MG63 (cell line): ENCODE data around the gene ADGRA3. TPM values are rescaled to one million over a fixed set of nuclear protein-coding genes. Genes with fewer than 3 reads are reported as not detected.
A peak's percentile ranks its signal among the peaks of the same experiment; 100 is the strongest.
"Not testable (repeated sequence)": the region's sequence is repeated elsewhere in the genome, so short reads cannot be mapped to it uniquely, and the experiment has no call there.

Experiments
- DNase-seq: peaks from one replicate; pipeline ENCODE4 v3.0.0-alpha.2; 2020
- H3K27me3 ChIP-seq: fragments of 250-450 bp; sonication (Bioruptor Pico); 2 replicates; pipeline ENCODE4 v1.5.1; 2020; ENCODE audit warnings: mild to moderate bottlenecking, moderate library complexity
- H3K36me3 ChIP-seq: fragments of 250-450 bp; sonication (Bioruptor Pico); 2 replicates; pipeline ENCODE4 v1.5.1; 2020; ENCODE audit warnings: mild to moderate bottlenecking, moderate library complexity
- H3K4me3 ChIP-seq: fragments of 250-450 bp; sonication (Bioruptor Pico); 2 replicates; pipeline ENCODE4 v1.5.1; 2020; ENCODE audit warnings: mild to moderate bottlenecking, moderate library complexity
- H3K9me3 ChIP-seq: fragments of 250-450 bp; sonication (Bioruptor Pico); 2 replicates; pipeline ENCODE4 v1.5.1; 2020; ENCODE audit warnings: mild to moderate bottlenecking, moderate library complexity
- total RNA-seq: library from RNA; depleted of rRNA; stranded (reverse); fragments of >200 nt; shearing (Covaris generic); gene quantifications from 2 replicates; pipeline ENCODE4 v1.2.3, GENCODE V29; 2014; ENCODE audit warnings: low replicate concordance

The ADGRA3 gene
- total RNA-seq, 1 experiment from 2014 or later = 15.5 TPM

DNA sequence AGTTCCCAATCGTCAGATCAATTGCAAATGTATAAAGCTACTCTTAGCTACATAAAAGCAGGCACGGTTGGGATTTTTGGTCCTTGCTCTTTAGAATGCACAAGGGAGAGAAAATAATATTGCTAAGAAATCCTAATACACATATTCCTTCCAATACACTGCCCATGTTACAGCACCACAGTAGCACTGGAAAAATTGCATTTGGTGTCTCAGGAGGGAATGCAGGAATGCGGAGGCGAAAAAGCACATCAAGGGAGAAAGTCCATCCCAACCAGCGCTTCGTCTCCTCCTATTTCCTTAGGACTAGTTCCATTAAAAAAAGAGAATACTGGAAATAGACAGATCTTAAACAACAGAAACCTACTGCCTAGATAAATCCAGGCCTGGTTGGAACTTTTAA lies 23.9 kb downstream of the ADGRA3 start:
- Histone ChIP-seq H3K4me3 (no peak overlapping the region), H3K36me3 (no peaks in the 10 kb centered on the region), H3K27me3 (no peaks in the 10 kb centered on the region), H3K9me3 (no peaks in the 10 kb centered on the region)
- DNase-seq = no peak

DNA sequence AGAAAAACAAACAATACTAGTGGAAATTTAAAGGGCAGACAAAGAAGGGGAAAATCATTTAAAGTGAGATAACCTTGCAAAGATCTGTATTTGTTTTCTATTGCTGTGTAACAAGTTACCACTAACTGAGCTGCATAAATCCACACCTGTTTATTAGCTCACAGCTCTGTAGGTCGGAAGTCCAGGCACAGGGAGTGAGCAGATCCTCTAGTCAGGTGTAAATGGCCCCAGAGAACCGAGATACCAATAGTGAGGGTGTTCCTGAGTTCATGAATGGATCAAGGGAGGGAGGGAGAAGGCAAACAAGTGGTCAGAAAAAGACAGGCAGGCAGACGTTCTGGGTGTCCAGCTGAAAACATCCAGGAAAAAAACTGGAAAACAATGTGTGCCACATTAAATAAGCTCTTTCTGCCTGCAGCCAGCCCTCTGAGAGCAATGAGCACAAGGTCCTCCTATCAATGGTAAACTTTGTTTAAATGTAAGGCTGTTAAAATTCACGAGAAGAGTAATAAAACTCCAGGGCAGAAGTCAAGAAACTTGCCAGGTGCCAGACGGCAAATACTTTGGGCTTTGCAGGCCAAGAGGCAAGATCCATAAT lies 25.0 kb downstream of the ADGRA3 start:
- no peak for DNase-seq
- H3K36me3 ChIP-seq = no peaks in the 10 kb centered on the region
- no peak overlapping the region for H3K4me3 ChIP-seq
- no peaks in the 10 kb centered on the region for H3K9me3 ChIP-seq
- H3K27me3 ChIP-seq = no peaks in the 10 kb centered on the region

DNA sequence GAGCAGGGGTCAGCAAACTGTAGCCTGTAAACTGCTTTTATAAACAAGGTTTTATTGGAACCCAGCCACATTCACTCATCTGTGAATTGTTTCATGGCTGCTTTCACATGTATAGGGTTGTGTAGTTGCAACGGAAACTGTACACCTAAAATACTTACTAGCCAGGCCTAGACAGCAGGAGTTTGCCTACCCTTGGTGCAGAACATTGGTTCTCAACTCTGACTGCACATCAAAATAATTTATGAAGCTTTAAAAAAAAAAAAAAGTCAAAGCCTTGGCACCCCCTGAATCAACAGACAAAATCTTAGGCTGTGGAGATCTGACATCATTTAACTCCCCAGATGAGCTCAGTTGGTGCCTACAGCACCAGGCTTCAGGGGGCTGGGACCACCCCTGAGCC lies 27.8 kb downstream of the ADGRA3 start:
- no peaks in the 10 kb centered on the region for H3K9me3 ChIP-seq
- H3K36me3 ChIP-seq = no peaks in the 10 kb centered on the region
- DNase-seq = no peak
- H3K27me3 ChIP-seq = no peaks in the 10 kb centered on the region
- no peak overlapping the region for H3K4me3 ChIP-seq

DNA sequence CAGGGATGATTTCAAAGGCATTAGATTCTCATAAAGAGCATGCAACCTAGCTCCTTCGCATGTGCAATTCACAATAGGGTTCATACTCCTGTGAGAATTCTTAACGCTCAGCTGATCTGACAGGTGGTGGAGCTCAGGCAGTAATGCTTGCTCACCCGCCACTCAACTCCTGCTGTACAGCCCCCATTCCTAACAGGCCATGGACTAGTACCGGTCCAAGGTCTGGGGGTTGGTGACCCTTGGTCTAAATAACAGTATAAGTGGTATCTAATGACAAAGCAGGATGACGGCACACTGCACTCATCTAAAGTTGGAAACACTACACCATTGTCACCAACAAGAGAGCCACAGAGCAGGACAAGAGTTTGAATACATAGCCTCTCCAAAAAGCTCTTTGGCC lies 28.5 kb downstream of the ADGRA3 start:
- Histone ChIP-seq H3K4me3 (no peak overlapping the region), H3K36me3 (no peaks in the 10 kb centered on the region), H3K9me3 (no peaks in the 10 kb centered on the region), H3K27me3 (no peaks in the 10 kb centered on the region)
- DNase-seq = no peak

DNA sequence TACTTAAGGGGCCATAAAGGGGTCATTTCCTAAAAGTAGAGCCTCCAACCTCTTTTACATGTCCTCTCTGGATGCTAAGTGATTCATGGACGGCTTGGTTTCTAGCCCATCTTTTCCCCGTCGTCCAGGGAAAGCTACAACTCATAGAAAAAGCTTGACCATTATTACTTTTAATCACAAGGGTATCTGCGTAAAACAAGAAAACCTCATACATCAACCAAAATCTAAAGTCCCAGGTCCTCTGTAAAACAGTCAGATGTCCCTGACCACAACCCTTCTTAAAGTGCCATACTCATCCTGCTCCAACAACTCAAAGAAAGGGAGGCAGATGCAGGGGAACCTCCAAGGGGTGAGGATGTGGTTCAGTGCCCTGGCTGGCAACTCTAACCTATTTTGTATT lies 29.6 kb downstream of the ADGRA3 start:
- DNase-seq = no peak
- Histone ChIP-seq H3K9me3 (no peaks in the 10 kb centered on the region), H3K4me3 (no peak overlapping the region), H3K27me3 (no peaks in the 10 kb centered on the region), H3K36me3 (no peaks in the 10 kb centered on the region)

DNA sequence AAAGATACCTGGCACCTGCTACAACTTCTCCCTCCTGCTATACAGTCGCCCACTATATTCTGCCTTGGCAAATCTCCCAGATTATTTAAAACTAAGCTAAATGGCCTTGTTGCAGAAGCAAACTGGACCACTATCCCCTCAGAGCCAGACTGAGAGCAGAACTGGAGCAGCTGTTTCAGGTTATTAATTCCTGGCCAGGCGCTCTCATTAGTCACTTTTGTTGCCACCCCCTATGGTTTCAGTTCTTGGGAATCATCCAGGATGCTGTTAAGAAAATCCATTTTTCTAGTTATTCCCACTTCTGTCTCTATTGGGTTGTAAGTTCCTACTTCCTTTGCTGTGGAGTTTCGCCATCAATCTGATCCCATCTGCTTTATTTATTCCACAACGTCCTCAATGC lies 30.1 kb downstream of the ADGRA3 start:
- Histone ChIP-seq H3K4me3 (no peak overlapping the region), H3K27me3 (no peaks in the 10 kb centered on the region), H3K9me3 (no peaks in the 10 kb centered on the region), H3K36me3 (no peaks in the 10 kb centered on the region)
- DNase-seq = peak; percentile 28

DNA sequence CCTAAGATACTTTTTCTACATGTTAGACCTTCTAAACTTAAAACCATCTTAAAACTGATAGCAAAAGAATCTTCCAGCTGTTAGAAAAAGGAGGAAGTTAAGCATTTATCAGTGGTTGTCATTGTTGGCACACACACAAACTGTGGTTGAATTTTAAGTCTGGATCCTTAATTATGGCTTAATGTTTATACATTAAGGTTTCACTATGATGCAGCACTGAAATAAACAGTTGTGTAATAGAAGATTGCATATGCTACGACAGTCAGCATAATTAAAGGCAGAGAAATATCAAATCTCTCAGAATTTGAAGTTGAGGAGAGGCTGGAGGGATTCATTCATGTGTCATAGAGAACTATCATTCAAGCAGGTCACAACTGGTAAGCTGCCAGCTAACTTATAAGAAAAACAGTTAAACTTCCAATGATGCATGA lies 32.3 kb downstream of the ADGRA3 start:
- Histone ChIP-seq H3K36me3 (no peaks in the 10 kb centered on the region), H3K9me3 (no peaks in the 10 kb centered on the region), H3K4me3 (no peak overlapping the region), H3K27me3 (no peaks in the 10 kb centered on the region)
- DNase-seq = peak; percentile 31

DNA sequence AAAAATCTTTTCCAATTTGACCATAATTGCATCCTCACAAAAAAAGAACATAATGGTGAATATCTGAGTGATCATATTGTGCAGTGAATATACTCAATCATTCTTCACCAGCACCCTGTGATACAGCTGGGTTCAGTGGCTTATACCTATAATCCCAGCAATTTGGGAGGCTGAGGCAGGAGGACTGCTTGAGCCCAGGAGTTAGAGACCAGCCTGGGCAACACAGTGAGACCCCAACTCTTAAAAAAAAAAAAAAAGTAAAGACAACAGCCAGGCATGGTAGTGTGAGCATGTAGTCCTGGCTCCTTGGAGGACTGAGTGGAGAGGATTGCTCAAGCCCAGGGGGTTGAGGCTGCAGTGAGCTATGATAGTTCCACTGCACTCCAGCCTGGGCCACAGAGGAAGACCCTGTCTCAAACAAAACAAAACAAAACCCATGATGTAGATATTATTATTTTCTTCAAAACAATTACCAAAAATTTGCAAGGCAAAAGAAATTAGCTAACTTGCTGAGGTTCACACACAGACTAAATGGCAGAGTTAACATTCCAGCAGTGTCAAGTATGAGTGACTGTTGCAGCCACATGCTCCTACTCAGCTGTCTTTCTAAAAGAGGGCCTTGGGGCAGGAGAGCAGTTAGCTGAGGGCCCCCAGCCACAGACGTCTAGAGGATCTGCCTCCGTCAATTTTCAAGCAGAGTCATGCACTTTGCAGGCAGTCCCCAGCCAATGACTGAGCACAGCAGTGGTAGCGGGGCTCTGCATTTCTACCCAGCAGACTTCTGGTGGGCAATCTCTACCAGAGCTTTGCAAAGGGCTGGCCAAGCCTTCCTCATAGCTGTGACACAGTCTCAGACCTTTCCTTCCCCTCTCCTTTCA lies 33.4 kb downstream of the ADGRA3 start:
- no peaks in the 10 kb centered on the region for H3K27me3 ChIP-seq
- DNase-seq = no peak
- no peaks in the 10 kb centered on the region for H3K36me3 ChIP-seq
- H3K9me3 ChIP-seq = no peaks in the 10 kb centered on the region
- H3K4me3 ChIP-seq = no peak overlapping the region

DNA sequence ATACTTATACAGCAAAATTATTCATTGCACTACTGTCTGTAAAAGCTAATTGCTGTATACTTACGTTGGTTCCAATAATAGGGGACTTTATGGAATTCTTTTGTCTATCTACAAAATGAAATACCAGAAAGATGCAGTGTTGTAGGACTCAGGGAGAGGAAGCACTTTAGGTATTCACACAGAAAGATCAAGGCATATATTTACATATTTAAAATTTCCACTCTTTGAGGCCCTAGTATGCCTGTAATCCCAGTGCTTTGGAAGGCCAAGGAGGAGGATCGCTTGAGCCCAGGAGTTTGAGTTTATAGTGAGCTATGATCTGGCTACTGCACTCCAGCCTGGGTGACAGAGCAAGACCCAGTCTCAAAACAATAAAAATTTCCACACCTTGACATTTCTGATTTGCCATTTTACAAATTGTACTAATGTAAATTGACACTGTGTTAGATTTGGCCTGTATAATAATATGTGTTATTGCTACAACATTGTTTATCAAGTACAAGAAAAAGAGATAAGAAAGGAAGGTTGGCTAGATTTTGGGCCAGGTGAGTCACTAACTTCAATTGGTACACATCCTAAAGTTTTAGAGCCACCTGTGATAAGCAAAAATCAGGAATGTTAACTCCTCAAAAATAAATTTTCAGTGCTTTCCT lies 35.1 kb downstream of the ADGRA3 start:
- no peak overlapping the region for H3K4me3 ChIP-seq
- H3K9me3 ChIP-seq = no peaks in the 10 kb centered on the region
- H3K36me3 ChIP-seq = no peaks in the 10 kb centered on the region
- no peaks in the 10 kb centered on the region for H3K27me3 ChIP-seq
- DNase-seq = no peak

DNA sequence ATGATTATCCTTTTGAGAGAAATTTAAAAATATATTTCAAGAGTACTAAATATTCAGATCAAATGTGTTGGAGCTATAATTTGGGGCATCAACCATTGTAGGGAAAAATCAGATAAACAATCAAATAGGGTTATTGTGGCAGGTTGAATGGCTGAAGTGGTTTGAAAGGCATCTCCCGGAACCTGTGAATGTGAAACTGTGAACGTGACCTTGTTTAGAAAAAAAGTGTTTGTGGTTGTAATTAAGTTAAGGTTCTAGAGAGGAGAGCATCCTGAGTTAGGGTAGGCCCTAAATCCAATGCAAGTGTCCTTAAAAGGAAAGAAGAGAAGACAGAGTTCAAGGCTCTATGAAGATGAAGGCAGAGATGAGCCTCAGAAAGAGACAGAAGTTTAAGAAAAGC lies 37.4 kb downstream of the ADGRA3 start:
- Histone ChIP-seq H3K27me3 (no peaks in the 10 kb centered on the region), H3K9me3 (no peaks in the 10 kb centered on the region), H3K36me3 (no peaks in the 10 kb centered on the region), H3K4me3 (no peak overlapping the region)
- no peak for DNase-seq

DNA sequence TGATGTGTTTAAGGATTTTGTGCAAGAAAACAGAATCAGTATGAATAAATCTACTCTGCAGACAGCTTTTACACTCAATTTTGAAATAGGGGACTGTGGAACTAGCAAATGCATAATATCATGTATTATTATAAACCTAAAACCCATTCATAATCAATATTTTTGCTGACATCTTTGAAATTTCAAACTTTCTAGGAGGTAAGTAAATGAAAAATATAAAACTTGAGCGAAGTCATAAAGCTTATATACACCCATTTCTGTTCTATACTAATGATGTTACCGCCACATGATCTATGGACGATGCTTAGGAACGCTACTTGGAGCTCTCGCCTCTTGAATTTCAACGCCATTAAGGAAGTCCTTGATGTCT lies 38.1 kb downstream of the ADGRA3 start:
- Histone ChIP-seq H3K27me3 (no peaks in the 10 kb centered on the region), H3K36me3 (no peaks in the 10 kb centered on the region), H3K9me3 (no peaks in the 10 kb centered on the region), H3K4me3 (no peak overlapping the region)
- no peak for DNase-seq

DNA sequence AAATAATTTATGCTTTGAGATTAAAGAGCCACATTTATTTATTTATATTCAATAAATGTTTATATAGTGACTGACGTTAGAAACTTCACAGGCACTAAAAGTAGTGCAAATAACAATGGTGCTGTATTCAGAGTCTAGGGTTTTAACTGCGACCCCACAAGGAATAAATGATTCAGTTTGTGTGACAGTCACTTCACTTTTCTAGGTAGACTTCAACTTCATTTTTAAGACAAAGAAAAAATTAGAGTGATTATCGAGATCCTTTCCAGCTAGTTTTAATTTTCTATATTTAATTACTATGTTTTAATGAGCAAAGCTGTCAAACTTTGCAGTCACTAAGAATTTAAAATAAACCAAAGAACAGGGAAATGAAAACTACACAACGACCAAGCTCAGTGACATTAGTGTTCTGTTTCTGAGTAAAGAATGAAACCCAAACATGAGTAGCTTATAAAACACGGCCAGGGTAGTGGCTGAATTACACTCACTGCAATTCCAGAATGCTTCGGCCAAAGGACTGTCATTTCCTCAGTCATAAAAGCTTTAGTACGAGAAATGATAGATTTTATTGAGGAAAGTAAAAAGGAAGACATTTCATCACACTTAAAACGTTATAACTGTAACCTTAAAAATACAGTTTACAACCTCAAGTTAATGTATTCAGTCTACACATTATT lies 38.6 kb downstream of the ADGRA3 start:
- Histone ChIP-seq H3K4me3 (no peak overlapping the region), H3K9me3 (no peaks in the 10 kb centered on the region), H3K36me3 (no peaks in the 10 kb centered on the region; the same call in 1 of the 2 replicates), H3K27me3 (no peaks in the 10 kb centered on the region)
- no peak for DNase-seq

DNA sequence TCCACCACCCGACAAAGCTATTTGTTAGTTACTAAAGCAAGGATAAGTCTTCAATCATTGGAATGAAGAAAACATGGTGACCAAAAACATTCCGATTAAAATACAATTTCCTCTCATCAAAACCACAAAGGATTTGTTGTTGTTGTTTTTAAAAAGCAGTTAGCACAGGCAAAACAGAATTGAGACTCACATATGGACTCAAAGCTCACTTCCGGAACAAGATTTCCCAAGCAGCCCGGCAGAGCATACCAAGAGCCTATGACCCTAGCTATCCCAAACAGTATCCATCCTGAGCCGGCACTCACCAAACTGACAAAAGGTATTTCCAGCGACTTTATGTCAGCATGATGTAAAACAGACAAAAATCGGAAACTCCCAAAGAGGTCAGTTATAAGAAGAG lies 39.9 kb downstream of the ADGRA3 start:
- no peak overlapping the region for H3K4me3 ChIP-seq
- no peak for DNase-seq
- no peaks in the 10 kb centered on the region; the same call in 1 of the 2 replicates for H3K36me3 ChIP-seq
- no peaks in the 10 kb centered on the region for H3K9me3 ChIP-seq
- no peaks in the 10 kb centered on the region for H3K27me3 ChIP-seq

DNA sequence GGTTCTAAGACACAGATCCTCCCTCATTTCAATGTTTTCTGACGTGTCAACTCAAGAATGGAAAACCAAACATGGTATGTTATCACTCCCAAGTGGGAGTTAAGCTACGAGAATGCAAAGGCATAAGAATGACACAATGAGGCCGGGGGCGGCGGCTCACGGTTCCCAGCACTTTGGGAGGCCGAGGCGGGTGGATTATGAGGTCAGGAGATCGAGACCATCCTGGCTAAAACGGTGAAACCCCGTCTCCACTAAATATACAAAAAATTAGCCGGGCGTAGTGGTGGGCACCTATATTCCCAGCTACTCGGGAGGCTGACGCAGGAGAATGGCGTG lies 40.6 kb downstream of the ADGRA3 start:
- H3K4me3 ChIP-seq, H3K36me3 ChIP-seq, H3K9me3 ChIP-seq, H3K27me3 ChIP-seq, DNase-seq: not testable (repeated sequence)

DNA sequence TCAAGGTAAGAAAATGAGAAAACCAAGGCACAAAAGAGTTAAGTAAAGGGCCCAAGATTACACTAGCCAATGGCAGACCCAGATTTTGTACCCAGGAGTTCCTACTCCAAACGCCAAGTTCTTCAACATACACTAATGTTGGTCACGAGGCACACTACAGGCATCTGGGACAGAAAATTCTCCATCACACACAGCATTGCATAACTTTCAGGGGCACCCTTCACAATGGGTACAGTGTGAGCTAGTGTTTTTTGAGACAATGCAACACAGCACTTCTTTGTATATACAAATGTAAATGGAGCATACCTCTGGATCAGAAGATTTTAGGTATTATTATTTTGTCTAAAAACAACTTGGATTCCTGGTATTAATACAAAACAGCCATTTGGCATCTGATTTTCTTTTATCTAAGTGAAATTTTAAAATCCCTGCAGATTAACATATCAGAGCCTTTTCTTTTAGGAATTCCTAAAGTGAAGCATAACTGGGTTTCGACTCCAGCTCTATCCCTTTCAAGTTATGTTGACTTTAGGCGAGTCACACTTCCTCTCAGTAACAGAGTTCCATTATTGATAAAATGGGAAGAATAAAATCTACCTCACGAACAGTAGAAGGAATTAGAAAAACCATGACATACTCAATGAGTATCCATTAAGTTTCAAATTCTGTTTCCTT lies 41.1 kb downstream of the ADGRA3 start:
- no peak overlapping the region for H3K4me3 ChIP-seq
- DNase-seq = no peak
- no peaks in the 10 kb centered on the region for H3K9me3 ChIP-seq
- no peaks in the 10 kb centered on the region; the same call in 1 of the 2 replicates for H3K36me3 ChIP-seq
- H3K27me3 ChIP-seq = no peaks in the 10 kb centered on the region

DNA sequence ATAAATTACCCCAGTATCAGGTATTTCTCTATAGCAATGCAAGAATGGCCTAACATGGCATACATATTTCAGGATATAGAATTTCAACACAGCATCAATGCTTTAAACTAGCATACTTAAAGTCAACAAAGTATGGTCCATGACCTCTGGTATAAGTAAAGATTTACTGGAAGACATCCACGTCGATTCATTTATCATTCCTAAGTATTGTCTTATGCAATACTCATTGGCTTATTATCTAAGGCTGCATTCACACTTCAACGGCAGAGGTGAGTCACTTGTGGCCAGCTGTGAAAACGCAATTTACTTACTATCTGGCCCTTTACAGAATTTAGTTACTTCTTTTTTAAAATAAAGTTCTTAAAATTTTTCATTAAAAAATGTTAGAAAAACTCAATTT lies 42.6 kb downstream of the ADGRA3 start:
- no peaks in the 10 kb centered on the region; the same call in 1 of the 2 replicates for H3K36me3 ChIP-seq
- DNase-seq = peak; percentile 28
- no peaks in the 10 kb centered on the region for H3K27me3 ChIP-seq
- no peaks in the 10 kb centered on the region for H3K9me3 ChIP-seq
- no peak overlapping the region for H3K4me3 ChIP-seq

DNA sequence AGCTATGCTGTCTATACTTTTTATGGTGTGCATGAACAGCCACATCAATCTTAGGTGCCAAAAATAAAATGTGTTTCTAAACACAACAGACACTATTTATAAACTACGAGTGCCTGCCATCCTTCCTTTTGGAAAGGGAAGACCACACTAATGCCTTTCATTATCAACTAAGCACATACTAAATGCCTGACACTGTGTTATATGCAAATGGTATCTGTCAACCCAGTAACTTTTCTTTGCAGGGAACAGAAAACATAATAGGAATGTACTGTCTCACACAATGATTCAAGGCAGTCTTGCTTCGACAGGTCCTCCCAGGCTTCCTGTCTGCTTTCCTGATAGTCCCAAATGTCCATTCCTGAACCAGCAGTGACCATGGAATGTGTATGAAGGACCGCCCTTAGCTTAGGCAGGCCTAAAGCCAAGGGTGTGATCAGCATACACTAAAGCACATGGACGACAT lies 43.8 kb downstream of the ADGRA3 start:
- no peaks in the 10 kb centered on the region; the same call in 1 of the 2 replicates for H3K36me3 ChIP-seq
- no peaks in the 10 kb centered on the region for H3K27me3 ChIP-seq
- no peaks in the 10 kb centered on the region for H3K9me3 ChIP-seq
- no peak overlapping the region for H3K4me3 ChIP-seq
- no peak for DNase-seq
